Gastroesophageal sphincter (tissue), 4 donors: ENCODE data around the gene ESR2. TPM values are rescaled to one million over a fixed set of nuclear protein-coding genes. Genes with fewer than 3 reads are reported as not detected.
"Not testable (repeated sequence)": the region's sequence is repeated elsewhere in the genome, so short reads cannot be mapped to it uniquely, and the experiment has no call there.

Experiments
- ATAC-seq: fragments of 150-250 bp; one replicate; pipeline ENCODE4 v1.9.1; 2016; ENCODE audit warnings: mild to moderate bottlenecking, moderate library complexity
- H3K27ac ChIP-seq, 4 donors: fragments of 200-600 bp; sonication (generic) in 3 of 4; 1 replicate in 3 of 4; 2 replicates in 1 of 4; pipeline ENCODE4 v1.5.1; 2016 to 2019
- H3K27me3 ChIP-seq: fragments of 200-600 bp; sonication (generic); one replicate; pipeline ENCODE4 v1.5.1; 2019
- H3K36me3 ChIP-seq, 2 donors: fragments of 200-600 bp; sonication (generic); one replicate each; pipeline ENCODE4 v1.5.1; 2019; ENCODE audit warnings: control low read depth in 1 of 2
- H3K4me1 ChIP-seq, 3 donors: fragments of 200-600 bp; sonication (generic); 1 replicate in 2 of 3; 2 replicates in 1 of 3; pipeline ENCODE4 v1.5.1; 2016 to 2019; ENCODE audit warnings: control low read depth in 2 of 3
- H3K4me3 ChIP-seq, 2 donors: fragments of 200-600 bp; sonication (generic); one replicate each; pipeline ENCODE4 v1.5.1; 2019; ENCODE audit warnings: mild to moderate bottlenecking in 1 of 2, moderate library complexity in 1 of 2
- H3K9me3 ChIP-seq, 3 donors: fragments of 200-600 bp; sonication (generic); one replicate each; pipeline ENCODE4 v1.5.1; 2017 to 2019; ENCODE audit warnings: control low read depth in 2 of 3
- CTCF ChIP-seq, 4 experiments: fragments of 200-600 bp in 2 of 4; fragments of 450-650 bp in 2 of 4; sonication (generic) in 1 of 4; IDR thresholded peaks; one replicate each; pipeline ENCODE4 v1.5.1; 2017 to 2019; ENCODE audit warnings: antibody characterized with exemption in 4 of 4, mild to moderate bottlenecking in 2 of 4, moderate library complexity in 2 of 4
- EP300 ChIP-seq: sonication (generic); formaldehyde crosslinking; IDR thresholded peaks from one replicate; pipeline ENCODE4 v1.6.1; 2017; ENCODE audit warnings: antibody characterized with exemption, mild to moderate bottlenecking
- POLR2A ChIP-seq, 2 donors: fragments of 450-650 bp; IDR thresholded peaks; one replicate each; pipeline ENCODE4 v1.6.1; 2017; ENCODE audit warnings: antibody characterized with exemption in 2 of 2, mild to moderate bottlenecking in 2 of 2, moderate library complexity in 1 of 2
- POLR2AphosphoS5 ChIP-seq: sonication (generic); formaldehyde crosslinking; IDR thresholded peaks from one replicate; pipeline ENCODE4 v1.6.1; 2017; ENCODE audit warnings: antibody characterized with exemption
- WGBS, 2 donors: methylation state at CpG; one replicate each; pipeline ENCODE4 v1.1.5; 2018; ENCODE audit warnings: low coverage in 1 of 2; 5-methylcytosine and 5-hydroxymethylcytosine counted together
- total RNA-seq, 4 donors: library from RNA; depleted of rRNA; stranded (reverse); fragments of >200 nt; gene quantifications; one replicate each; pipeline ENCODE4 v1.1.0, GENCODE V29; 2016

The ESR2 gene
- total RNA-seq, 4 donors from 2014 or later, result 0.23 to 2.5 (median 0.40) TPM; not detected in 1

GRCh38 chr14:64187331-64187730 is 106.8 kb downstream of the ESR2 start:
- Histone ChIP-seq H3K27me3 (no peaks in the 10 kb centered on the region), H3K4me3 (no peak overlapping the region), H3K27ac (no peak overlapping the region), H3K36me3 (peaks cover 0 to 60% of the 10 kb centered on the region in 2 donors), H3K9me3 (no peaks in the 10 kb centered on the region), H3K4me1 (no peaks in the 10 kb centered on the region)
- WGBS, 2 donors, result 43 to 56% methylated on average over 3 of the region's 3 CpGs
- ATAC-seq, result no peak
- TF ChIP-seq POLR2A (IDR thresholded peaks at IDR 0.05), result no peak
- TF ChIP-seq CTCF (IDR thresholded peaks at IDR 0.05), result no peak
- TF ChIP-seq EP300, result no peak
- TF ChIP-seq POLR2AphosphoS5, result no peak

- TF ChIP-seq POLR2A (IDR thresholded peaks at IDR 0.05) (no peak), POLR2AphosphoS5 (no peak), EP300 (no peak), CTCF (IDR thresholded peaks at IDR 0.05) (no peak)
- Histone ChIP-seq H3K27ac (no peak overlapping the region), H3K27me3 (no peaks in the 10 kb centered on the region), H3K9me3 (no peaks in the 10 kb centered on the region), H3K4me1 (no peaks in the 10 kb centered on the region), H3K4me3 (no peak overlapping the region), H3K36me3 (peaks cover 0 to 59% of the 10 kb centered on the region in 2 donors)
- no peak for ATAC-seq
- 67 to 92% methylated on average over 5 to 12 of the region's 12 CpGs for WGBS, 2 donors
Observed at GRCh38 chr14:64186231-64187129, 107.7 kb downstream of the ESR2 start.

GRCh38 chr14:64185184-64185583 is 109.0 kb downstream of the ESR2 start:
- no peak for TF ChIP-seq POLR2AphosphoS5
- TF ChIP-seq EP300, result no peak
- TF ChIP-seq POLR2A (IDR thresholded peaks at IDR 0.05), result no peak
- TF ChIP-seq CTCF (IDR thresholded peaks at IDR 0.05), result no peak
- H3K36me3 ChIP-seq, result peaks cover 0 to 58% of the 10 kb centered on the region in 2 donors
- ATAC-seq, result no peak
- H3K9me3 ChIP-seq, result no peaks in the 10 kb centered on the region
- WGBS, 2 donors, result 100% methylated on average over 1 of the region's 1 CpG
- no peaks in the 10 kb centered on the region for H3K4me1 ChIP-seq
- H3K4me3 ChIP-seq, result no peak overlapping the region
- no peak overlapping the region for H3K27ac ChIP-seq
- H3K27me3 ChIP-seq, result no peaks in the 10 kb centered on the region

GRCh38 chr14:64184103-64184729 is 110.0 kb downstream of the ESR2 start:
- H3K27ac ChIP-seq, result no peak overlapping the region
- no peaks in the 10 kb centered on the region for H3K4me1 ChIP-seq
- ATAC-seq, result no peak
- no peak overlapping the region for H3K4me3 ChIP-seq
- no peaks in the 10 kb centered on the region for H3K27me3 ChIP-seq
- H3K36me3 ChIP-seq, result peaks cover 0 to 58% of the 10 kb centered on the region in 2 donors
- 85 to 95% methylated on average over 6 to 7 of the region's 7 CpGs for WGBS, 2 donors
- no peaks in the 10 kb centered on the region for H3K9me3 ChIP-seq
- TF ChIP-seq POLR2AphosphoS5 (no peak), POLR2A (IDR thresholded peaks at IDR 0.05) (no peak)

- H3K27me3 ChIP-seq, H3K4me3 ChIP-seq, H3K9me3 ChIP-seq, H3K27ac ChIP-seq, ATAC-seq, H3K4me1 ChIP-seq: not testable (repeated sequence)
- WGBS, 2 donors, result no CpG with 5 or more reads among the region's 40 CpGs
- H3K36me3 ChIP-seq, result peaks cover 0 to 58% of the 10 kb centered on the region in 2 donors
Observed at GRCh38 chr14:64182908-64183307, 111.3 kb downstream of the ESR2 start.
